HUES64 (cell line): ENCODE data around the gene DHX40.

Experiments
- H3K27ac ChIP-seq: 2 replicates; pipeline ENCODE4 v1.7.0; 2013; ENCODE audit warnings: low read depth, low read length, inconsistent platforms
- H3K27me3 ChIP-seq: 2 replicates; pipeline ENCODE4 v1.6.1; 2013; ENCODE audit warnings: mild to moderate bottlenecking, low read length; ENCODE audit not compliant: insufficient read depth
- H3K36me3 ChIP-seq: 2 replicates; pipeline ENCODE4 v1.6.1; 2013; ENCODE audit warnings: mild to moderate bottlenecking, low read length; ENCODE audit not compliant: insufficient read depth
- H3K4me1 ChIP-seq: 2 replicates; pipeline ENCODE4 v1.6.1; 2013; ENCODE audit warnings: mild to moderate bottlenecking, low read length, moderate library complexity; ENCODE audit not compliant: insufficient read depth
- H3K4me3 ChIP-seq: 2 replicates; pipeline ENCODE4 v1.5.1; 2013; ENCODE audit warnings: mild to moderate bottlenecking, low read length, moderate library complexity
- H3K9ac ChIP-seq: 2 replicates; pipeline ENCODE4 v1.6.1; 2013; ENCODE audit warnings: mild to moderate bottlenecking, low read depth, low read length
- H3K9me3 ChIP-seq: 2 replicates; pipeline ENCODE4 v1.6.1; 2013; ENCODE audit warnings: low read depth, low read length; ENCODE audit not compliant: insufficient read depth
- WGBS: fragments of 150-250, 120-280 bp; methylation state at CpG from one replicate; pipeline ENCODE4 v1.1.7; 2013; ENCODE audit warnings: missing lambda C conversion rate; 5-methylcytosine and 5-hydroxymethylcytosine counted together

DHX40 gene

GRCh38 chr17:59632398-59632797 is 67.0 kb downstream of the DHX40 start:
- H3K4me1 ChIP-seq, result peaks cover 15% of the 10 kb centered on the region
- WGBS, result 95% methylated on average over 6 of the region's 6 CpGs

DNA sequence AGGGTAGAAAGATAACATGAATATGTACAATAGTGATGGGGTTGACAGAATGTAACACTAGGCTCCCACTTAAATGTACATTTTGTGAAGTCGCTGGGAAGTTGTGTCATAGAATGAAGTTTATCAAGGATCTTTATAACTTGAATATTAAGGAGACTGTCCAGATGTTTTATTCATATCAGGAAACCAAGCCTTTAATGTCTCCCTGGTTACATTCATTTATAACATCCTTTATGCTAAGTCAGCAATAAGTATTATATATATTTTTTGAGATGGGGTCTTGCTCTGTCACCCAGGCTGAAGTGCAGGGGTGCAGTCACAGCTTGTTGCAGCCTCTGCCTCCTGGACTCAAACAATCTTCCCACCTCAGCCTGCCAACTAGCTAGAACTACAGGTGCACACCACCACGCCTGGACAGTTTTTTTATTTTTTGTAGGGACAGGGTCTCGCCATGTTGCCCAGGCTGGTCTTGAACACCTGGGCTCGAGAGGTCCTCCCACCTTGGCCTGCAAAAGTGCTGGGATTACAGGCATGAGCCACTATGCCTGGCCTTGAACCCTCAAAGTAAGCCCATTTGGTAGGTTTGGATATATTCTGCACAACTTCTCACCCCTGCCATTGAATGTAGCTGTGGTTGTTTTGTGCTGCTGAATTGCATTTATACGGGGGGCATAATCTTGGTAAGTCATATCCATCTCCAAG is 68.4 kb downstream of the DHX40 start:
- Histone ChIP-seq H3K36me3 (peaks cover 19% of the 10 kb centered on the region; the same call in 1 of the 2 replicates), H3K4me3 (no peak overlapping the region), H3K27me3 (no peaks in the 10 kb centered on the region), H3K9ac (no peak overlapping the region), H3K27ac (peak overlapping the region; percentile 66; the same call in 1 of the 2 replicates), H3K4me1 (peaks cover 15% of the 10 kb centered on the region), H3K9me3 (no peaks in the 10 kb centered on the region)
- WGBS, result 96% methylated on average over 5 of the region's 5 CpGs

More at GRCh38 chr17:59632398-59632797, 67.0 kb downstream of the DHX40 start:
- H3K9ac ChIP-seq, result no peak overlapping the region
- H3K27ac ChIP-seq, result no peak overlapping the region
- H3K4me3 ChIP-seq, result no peak overlapping the region
- no peaks in the 10 kb centered on the region for H3K27me3 ChIP-seq
- H3K36me3 ChIP-seq, result peaks cover 22% of the 10 kb centered on the region; the same call in 1 of the 2 replicates
- H3K9me3 ChIP-seq, result no peaks in the 10 kb centered on the region

GRCh38 chr17:59634632-59635541 is 69.5 kb downstream of the DHX40 start:
- no peaks in the 10 kb centered on the region for H3K27me3 ChIP-seq
- peak overlapping the region; percentile 66 for H3K27ac ChIP-seq
- 87% methylated on average over 3 of the region's 3 CpGs for WGBS
- peaks cover 15% of the 10 kb centered on the region for H3K4me1 ChIP-seq
- H3K9ac ChIP-seq, result no peak overlapping the region
- H3K36me3 ChIP-seq, result peaks cover 13% of the 10 kb centered on the region; the same call in 1 of the 2 replicates
- no peak overlapping the region for H3K4me3 ChIP-seq
- H3K9me3 ChIP-seq, result no peaks in the 10 kb centered on the region

DNA sequence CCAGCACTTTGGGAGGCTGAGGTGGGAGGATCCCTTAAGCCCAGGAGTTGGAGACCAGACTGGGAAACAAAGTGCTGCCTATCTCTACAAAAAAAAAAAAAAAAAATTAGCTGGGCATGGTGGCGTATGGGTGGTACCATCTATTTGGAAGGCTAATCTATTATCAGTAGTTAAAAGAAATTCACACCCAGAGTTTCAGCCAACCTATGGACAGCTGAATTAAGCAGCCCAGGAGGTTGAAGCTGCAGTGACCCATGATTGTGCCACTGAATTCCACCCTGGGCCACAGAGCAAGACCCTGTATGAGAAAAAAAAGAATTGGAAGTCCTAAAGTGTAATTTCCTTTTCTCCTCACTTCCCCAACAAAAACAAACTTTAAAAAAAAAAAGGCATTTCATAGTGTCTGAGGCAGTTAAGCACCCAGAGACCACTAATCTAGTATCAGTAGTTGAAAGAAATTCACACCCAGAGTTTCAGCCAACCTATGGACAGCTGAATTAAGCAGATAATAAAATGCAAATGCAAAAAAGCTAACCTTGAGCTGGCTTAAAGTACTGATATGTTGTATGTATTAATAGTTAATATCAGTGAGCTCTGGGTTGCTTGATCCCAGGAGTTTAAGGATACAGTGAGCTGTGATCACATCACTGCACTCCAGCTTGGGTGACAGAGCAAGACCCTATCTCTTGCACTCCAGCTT is 72.4 kb downstream of the DHX40 start:
- Histone ChIP-seq H3K9ac (no peak overlapping the region), H3K27me3 (no peaks in the 10 kb centered on the region), H3K27ac (no peak overlapping the region), H3K9me3 (no peaks in the 10 kb centered on the region), H3K4me3 (no peak overlapping the region), H3K4me1 (peaks cover 15% of the 10 kb centered on the region), H3K36me3 (0 out of 2 replicates have a peak, but pooled peaks cover 2% of the 10 kb centered on the region)
- no CpG with 5 or more reads among the region's 1 CpG for WGBS

DNA sequence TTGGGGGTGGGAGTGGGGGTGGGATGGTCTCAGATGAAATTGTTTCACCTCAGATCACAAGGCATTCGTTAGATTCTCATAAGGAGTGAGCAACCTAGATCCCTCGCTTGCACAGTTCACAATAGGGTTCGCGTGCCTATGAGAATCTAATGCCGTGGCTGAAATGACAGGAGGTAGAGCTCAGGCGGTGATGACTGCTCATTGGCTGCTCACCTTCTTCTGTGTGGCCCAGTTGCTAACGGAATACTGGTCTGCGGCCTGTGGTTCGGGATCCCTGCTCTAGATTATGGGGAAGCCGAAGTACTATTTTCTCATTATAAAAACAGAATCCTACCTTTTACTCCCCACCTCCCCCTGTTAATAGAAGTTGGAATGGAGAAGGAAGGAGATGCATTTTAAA is 73.1 kb downstream of the DHX40 start:
- no peak overlapping the region for H3K4me3 ChIP-seq
- H3K27me3 ChIP-seq, result no peaks in the 10 kb centered on the region
- H3K9ac ChIP-seq, result no peak overlapping the region
- H3K27ac ChIP-seq, result no peak overlapping the region
- 92% methylated on average over 9 of the region's 10 CpGs for WGBS
- H3K9me3 ChIP-seq, result no peaks in the 10 kb centered on the region
- H3K4me1 ChIP-seq, result peaks cover 13% of the 10 kb centered on the region
- 0 out of 2 replicates have a peak, but pooled peaks cover 1% of the 10 kb centered on the region for H3K36me3 ChIP-seq

DNA sequence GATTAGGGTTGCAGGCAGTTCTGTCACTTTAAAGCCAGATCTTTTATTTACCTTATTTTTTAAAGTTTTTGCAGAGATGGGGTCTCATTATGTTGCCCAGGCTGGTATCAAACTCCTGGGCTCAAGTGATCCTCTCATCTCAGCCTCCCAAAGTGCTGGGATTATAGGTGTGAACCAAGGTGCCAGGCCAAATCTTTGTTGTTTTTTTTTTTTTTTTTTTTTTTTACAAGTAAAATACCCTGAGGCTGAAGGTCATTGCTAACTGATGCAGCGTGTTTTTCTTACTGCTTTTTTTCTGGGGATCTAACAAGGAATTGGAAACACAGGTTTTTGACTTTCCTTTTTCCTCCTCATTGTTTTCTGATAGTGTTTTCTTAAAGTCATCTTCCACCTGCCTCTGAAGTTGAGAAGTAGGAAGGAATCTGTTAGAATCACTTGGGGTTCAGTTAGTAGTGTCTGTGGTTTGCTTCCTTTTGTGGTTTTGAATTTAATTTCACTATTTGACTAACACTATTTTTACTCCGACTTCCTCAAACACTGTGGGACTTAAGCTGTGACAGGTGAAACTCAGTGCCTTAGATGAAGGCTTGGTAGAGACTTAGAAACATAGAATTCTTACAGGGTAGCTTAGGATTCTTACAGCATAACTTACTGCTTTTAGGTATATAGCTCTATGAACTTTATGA is 76.5 kb downstream of the DHX40 start:
- Histone ChIP-seq H3K36me3 (peaks cover 34% of the 10 kb centered on the region), H3K9ac (no peak overlapping the region), H3K27ac (no peak overlapping the region), H3K4me1 (no peaks in the 10 kb centered on the region), H3K4me3 (no peak overlapping the region), H3K9me3 (no peaks in the 10 kb centered on the region), H3K27me3 (no peaks in the 10 kb centered on the region)
- WGBS, result 50% methylated on average over 1 of the region's 2 CpGs

GRCh38 chr17:59642565-59642964 is 77.2 kb downstream of the DHX40 start:
- Histone ChIP-seq H3K36me3 (peaks cover 40% of the 10 kb centered on the region), H3K27me3 (no peaks in the 10 kb centered on the region), H3K27ac (no peak overlapping the region), H3K4me3 (no peak overlapping the region), H3K9me3 (no peaks in the 10 kb centered on the region), H3K9ac (no peak overlapping the region), H3K4me1 (no peaks in the 10 kb centered on the region)
- 100% methylated on average over 1 of the region's 1 CpG for WGBS

DNA sequence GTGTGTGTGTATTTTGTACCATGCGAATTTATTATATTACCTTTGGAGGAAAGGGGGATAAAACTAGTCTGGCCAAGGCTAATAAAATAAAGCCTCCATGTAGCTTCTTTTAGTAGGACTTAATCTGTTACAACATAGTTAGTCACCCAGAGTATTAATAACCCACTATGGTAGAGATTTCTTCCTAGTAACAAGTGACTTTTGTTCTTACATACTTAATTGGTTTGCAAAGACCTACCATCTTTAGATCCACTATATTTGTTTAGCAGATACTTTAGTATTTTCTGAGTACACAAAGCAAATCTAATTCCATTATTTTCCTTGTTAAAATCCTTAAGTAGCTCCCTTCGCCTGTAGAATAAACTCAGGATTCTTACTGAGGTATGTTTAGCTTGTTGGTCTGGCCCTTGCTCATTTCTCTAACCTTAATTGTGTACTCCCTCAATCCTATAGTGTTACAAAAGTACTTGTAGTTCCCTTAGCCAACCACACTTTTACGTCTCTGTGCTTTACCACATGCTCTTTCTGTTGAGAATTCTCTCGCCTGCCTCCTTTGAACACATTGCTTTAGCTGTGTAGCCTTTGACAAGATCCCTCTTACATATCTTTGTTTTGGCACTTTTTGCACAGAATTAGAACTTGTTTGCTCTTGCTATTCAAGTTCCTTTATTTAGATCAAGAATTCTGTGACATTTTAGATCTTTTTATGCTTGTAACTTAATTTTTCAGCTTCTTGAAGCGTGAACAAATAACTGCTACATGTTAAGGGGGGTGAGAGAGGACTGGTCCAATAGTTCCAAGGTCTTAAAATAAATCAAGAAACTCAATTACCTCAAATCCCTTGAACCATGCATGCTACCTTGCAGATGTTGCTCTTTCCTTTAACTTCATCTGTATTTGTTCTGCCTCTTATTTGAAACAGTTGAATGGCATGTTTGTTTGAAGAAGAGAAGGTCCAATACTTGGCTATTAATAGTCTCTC is 78.0 kb downstream of the DHX40 start:
- no peak overlapping the region for H3K27ac ChIP-seq
- no peaks in the 10 kb centered on the region for H3K9me3 ChIP-seq
- H3K4me3 ChIP-seq, result no peak overlapping the region
- H3K9ac ChIP-seq, result no peak overlapping the region
- H3K4me1 ChIP-seq, result no peaks in the 10 kb centered on the region
- H3K36me3 ChIP-seq, result peaks cover 49% of the 10 kb centered on the region
- H3K27me3 ChIP-seq, result no peaks in the 10 kb centered on the region
- WGBS, result 91% methylated on average over 3 of the region's 5 CpGs

GRCh38 chr17:59647288-59647687 is 81.9 kb downstream of the DHX40 start:
- no peaks in the 10 kb centered on the region for H3K27me3 ChIP-seq
- peaks cover 87% of the 10 kb centered on the region for H3K36me3 ChIP-seq
- 94% methylated on average over 6 of the region's 6 CpGs for WGBS
- peaks cover 8% of the 10 kb centered on the region; the same call in 1 of the 2 replicates for H3K9me3 ChIP-seq
- H3K4me3 ChIP-seq, result no peak overlapping the region
- no peak overlapping the region for H3K27ac ChIP-seq
- H3K9ac ChIP-seq, result no peak overlapping the region
- H3K4me1 ChIP-seq, result no peaks in the 10 kb centered on the region

DNA sequence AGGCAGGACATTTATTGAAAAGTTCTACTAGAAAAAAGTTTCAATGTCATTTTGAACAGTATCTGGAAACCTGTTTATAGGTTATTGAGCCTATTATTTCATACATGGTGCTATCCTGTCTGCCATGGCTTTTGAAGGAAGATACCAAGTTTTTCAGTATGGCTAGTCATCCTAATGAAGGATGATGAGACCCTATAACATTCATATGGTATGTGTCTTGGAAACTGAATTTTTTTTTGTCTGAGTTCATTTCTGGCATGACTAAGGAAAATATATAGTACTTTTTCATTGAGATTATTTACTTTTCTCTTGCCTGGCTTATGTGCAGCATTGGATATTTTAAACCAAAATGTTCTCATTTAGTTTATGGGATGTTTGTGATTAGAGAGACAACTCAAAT is 84.5 kb downstream of the DHX40 start:
- Histone ChIP-seq H3K9me3 (peaks cover 12% of the 10 kb centered on the region; the same call in 1 of the 2 replicates), H3K4me3 (no peak overlapping the region), H3K27me3 (no peaks in the 10 kb centered on the region), H3K4me1 (no peaks in the 10 kb centered on the region), H3K9ac (no peak overlapping the region), H3K27ac (no peak overlapping the region), H3K36me3 (peaks cover 98% of the 10 kb centered on the region)
